Endothelial cell of umbilical vein (primary cell): Measurements from ENCODE around the gene DTL. TPM values are rescaled to one million over a fixed set of nuclear protein-coding genes. Genes with fewer than 3 reads are reported as not detected.

Experiments used
- BruUV-seq: library from RNA; stranded (reverse); fragments of 400-500 nt; replicated peaks from 2 replicates; lab custom pipeline; 2021; lab: Mats Ljungman, UMichigan
- CTCF ChIA-PET: fragments of 300-600, 350-600 bp; sonication (Branson Sonifier 250); formaldehyde crosslinking; loops from one replicate; lab custom pipeline; 2021; ENCODE audit warnings: antibody characterized with exemption, inconsistent platforms; lab: Charles Lee
- POLR2A ChIA-PET: fragments of 300-600, 350-600 bp; sonication (Branson Sonifier 250); formaldehyde crosslinking; loops from one replicate; lab custom pipeline; 2021; ENCODE audit warnings: antibody characterized with exemption, inconsistent platforms; lab: Charles Lee
- DNase-seq: peaks from one replicate; pipeline ENCODE4 v3.0.0-alpha.2; 2011; ENCODE audit warnings: low read depth, low spot score
- FAIRE-seq: peaks from 2 replicates; lab custom pipeline; 2011; peaks lifted over from hg19 to GRCh38; lab: Jason Lieb, UNC
- H2AFZ ChIP-seq: 2 replicates; pipeline ENCODE4 v1.6.0; 2012; ENCODE audit warnings: low read depth, low read length, control low read depth, inconsistent platforms
- H3K27ac ChIP-seq: 2 replicates; pipeline ENCODE4 v1.5.1; 2011; ENCODE audit warnings: low read depth, mild to moderate bottlenecking, control low read depth, low read length, moderate library complexity; ENCODE audit not compliant: insufficient read depth
- H3K27me3 ChIP-seq, 2 experiments: 2 replicates each; pipeline versions ENCODE4 v1.6.0 to v1.6.1; 2011; ENCODE audit warnings: low read length in 2 of 2, mixed read lengths in 1 of 2; ENCODE audit not compliant: control insufficient read depth in 2 of 2, insufficient read depth in 2 of 2
- H3K36me3 ChIP-seq, 2 experiments: 2 replicates in 1 of 2; 3 replicates in 1 of 2; pipeline ENCODE4 v1.5.1; 2011; ENCODE audit warnings: low read length in 2 of 2, mild to moderate bottlenecking in 1 of 2, moderate library complexity in 1 of 2; ENCODE audit not compliant: control insufficient read depth in 2 of 2, insufficient read depth in 2 of 2; ENCODE audit errors: extremely low read depth in 1 of 2
- H3K4me1 ChIP-seq: 3 replicates; pipeline ENCODE4 v1.5.1; 2011; ENCODE audit warnings: mild to moderate bottlenecking, low read length; ENCODE audit not compliant: control insufficient read depth, insufficient read depth; ENCODE audit errors: extremely low read depth
- H3K4me2 ChIP-seq: 2 replicates; pipeline ENCODE4 v1.6.1; 2011; ENCODE audit warnings: low read length, control low read depth, mixed read lengths; ENCODE audit not compliant: insufficient read depth
- H3K4me3 ChIP-seq, 3 experiments: fragments of 200-600 bp in 1 of 3; sonication (generic), shearing (Covaris generic) in 1 of 3; replicated peaks in 1 of 3; 2 replicates each; pipeline ENCODE4 v1.5.1; 2011 to 2016; ENCODE audit warnings: control low read depth in 3 of 3, low read length in 3 of 3, mild to moderate bottlenecking in 2 of 3, inconsistent platforms in 1 of 3, low read depth in 1 of 3, moderate library complexity in 1 of 3; ENCODE audit not compliant: insufficient read depth in 1 of 3
- H3K79me2 ChIP-seq: 2 replicates; pipeline ENCODE4 v1.6.0; 2012; ENCODE audit warnings: low read length, inconsistent platforms; ENCODE audit not compliant: control insufficient read depth, insufficient read depth
- H3K9ac ChIP-seq: replicated peaks from 2 replicates; pipeline ENCODE3; 2011; ENCODE audit warnings: low read length, control low read depth; ENCODE audit not compliant: insufficient read depth; ENCODE audit errors: extremely low read depth
- H3K9me1 ChIP-seq: replicated peaks from 3 replicates; pipeline ENCODE4 v1.6.0; 2011; ENCODE audit warnings: mild to moderate bottlenecking, low read length; ENCODE audit not compliant: control insufficient read depth, insufficient read depth; ENCODE audit errors: extremely low read depth
- H3K9me3 ChIP-seq: replicated peaks from 2 replicates; pipeline ENCODE4 v1.5.1; 2012; ENCODE audit warnings: low read length, inconsistent platforms; ENCODE audit not compliant: control insufficient read depth, insufficient read depth
- H4K20me1 ChIP-seq: replicated peaks from 2 replicates; pipeline ENCODE3; 2011; ENCODE audit warnings: mild to moderate bottlenecking, low read length; ENCODE audit not compliant: control insufficient read depth, insufficient read depth; ENCODE audit errors: extremely low read depth
- FOS ChIP-seq: IDR thresholded peaks from 2 replicates; pipeline ENCODE4 v1.6.1; 2011; ENCODE audit warnings: mild to moderate bottlenecking, low read length, moderate library complexity, borderline replicate concordance; ENCODE audit not compliant: insufficient read depth
- GATA2 ChIP-seq: IDR thresholded peaks from 2 replicates; pipeline ENCODE4 v1.7.0; 2011; ENCODE audit warnings: low read depth, mild to moderate bottlenecking, moderate library complexity, mixed read lengths, low read length; ENCODE audit not compliant: insufficient read length, insufficient read depth
- JUN ChIP-seq: IDR thresholded peaks from 2 replicates; pipeline ENCODE4 v1.6.1; 2011; ENCODE audit warnings: borderline replicate concordance, low read depth; ENCODE audit not compliant: insufficient read length, insufficient read depth
- MYC ChIP-seq: IDR thresholded peaks from one replicate; pipeline ENCODE4 v1.6.1; 2011; ENCODE audit warnings: mild to moderate bottlenecking, low read depth, low read length
- POLR2A ChIP-seq: IDR thresholded peaks from 2 replicates; pipeline ENCODE4 v1.6.1; 2012; ENCODE audit warnings: low read depth, mild to moderate bottlenecking, control low read depth, low read length
- POLR2AphosphoS5 ChIP-seq: IDR thresholded peaks from 2 replicates; pipeline ENCODE4 v1.6.1; 2012; ENCODE audit warnings: low read depth, mild to moderate bottlenecking, control low read depth, low read length, moderate library complexity; ENCODE audit not compliant: insufficient read depth
- dilution Hi-C: fragments of 300-500 bp; cut with MboI; formaldehyde crosslinking; loops from one replicate; pipeline ENCODE4 v1.15.0; 2019; ENCODE audit warnings: low sequenced_read_pairs; ENCODE audit not compliant: extremely low pct_ligation_motif_present
- intact Hi-C: fragments of 100-400 bp; cut with micrococcal nuclease; formaldehyde crosslinking; loops from one replicate; pipeline ENCODE4 v1.10.0; 2022
- polyA plus RNA-seq, 4 experiments: library from polyadenylated mRNA; depleted of rRNA in 3 of 4; stranded (reverse) in 3 of 4; unstranded in 1 of 4; fragments of >200 nt; gene quantifications; 2 replicates each; pipeline versions ENCODE4 v1.2.1 to v1.2.3, GENCODE V29; 2011 to 2012; ENCODE audit warnings: missing spikeins in 1 of 4
- total RNA-seq: library from RNA; stranded (reverse); gene quantifications from 2 replicates; pipeline ENCODE4 v1.2.3, GENCODE V29; 2021
- TF ChIP-seq, protein P1 (sequence below): IDR thresholded peaks from 2 replicates; pipeline ENCODE4 v1.6.1; 2011; ENCODE audit not compliant: insufficient read depth, insufficient read length
- TF ChIP-seq, protein P2 (sequence below), 2 donors: IDR thresholded peaks; 1 replicate in 1 of 2; 2 replicates in 1 of 2; pipeline ENCODE4 v1.5.1; 2011; ENCODE audit warnings: low read length in 2 of 2, mild to moderate bottlenecking in 2 of 2, moderate library complexity in 2 of 2, control low read depth in 1 of 2, inconsistent platforms in 1 of 2, low read depth in 1 of 2; ENCODE audit not compliant: insufficient read depth in 1 of 2; ENCODE audit errors: extremely low read depth in 1 of 2

DTL gene
- total and polyA plus RNA-seq, 2 donors (not counting 3 experiments of a cell fraction or from before 2014, with no cell fraction given), result 11.2 to 26.5 TPM

DNA sequence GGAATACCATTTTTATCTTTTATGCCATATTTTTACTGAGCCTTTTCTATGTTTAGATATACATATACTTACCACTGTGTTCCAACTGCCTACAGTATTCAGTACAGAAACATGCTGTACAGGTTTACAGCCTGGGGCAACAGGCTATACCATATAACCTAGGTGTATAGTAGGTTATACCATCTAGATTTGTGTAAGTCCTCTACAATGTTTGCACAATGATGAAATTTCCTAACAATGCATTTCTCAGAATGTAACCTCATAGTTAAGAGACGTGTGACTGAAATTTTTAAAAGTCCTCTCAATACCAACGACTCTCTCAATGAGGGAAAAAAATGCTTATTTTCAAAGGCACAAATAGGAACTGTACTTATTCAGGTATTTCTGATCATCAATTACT lies 21.9 kb upstream of the DTL start:
- no peak for FAIRE-seq
- Histone ChIP-seq H3K9me1 (no peaks in the 10 kb centered on the region), H3K27ac (no peak overlapping the region), H3K4me1 (peaks cover 4% of the 10 kb centered on the region), H4K20me1 (no peaks in the 10 kb centered on the region), H3K9ac (no peak overlapping the region), H3K27me3 (no peaks in the 10 kb centered on the region), H2AFZ (no peak overlapping the region), H3K4me3 (no peak overlapping the region), H3K79me2 (no peaks in the 10 kb centered on the region), H3K9me3 (no peaks in the 10 kb centered on the region), H3K36me3 (peaks cover 0 to 6% of the 10 kb centered on the region in 2 experiments), H3K4me2 (no peak overlapping the region)
- no peak for DNase-seq
- intact Hi-C loops, result loop anchor here (5.0 kb wide), 1 partner anchor 316 kb away; no protein-coding TSS in a partner anchor
- ChIA-PET CTCF (interaction anchor here (0.7 to 2.9 kb wide), 11 partner anchors 14 to 443 kb away, joined by 3 to 25 read pairs (median 5); partner anchors contain the start of genes DTL and INTS7), POLR2A (no interaction called here)
- TF ChIP-seq, protein P1, sequence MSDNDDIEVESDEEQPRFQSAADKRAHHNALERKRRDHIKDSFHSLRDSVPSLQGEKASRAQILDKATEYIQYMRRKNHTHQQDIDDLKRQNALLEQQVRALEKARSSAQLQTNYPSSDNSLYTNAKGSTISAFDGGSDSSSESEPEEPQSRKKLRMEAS, result no peak
- TF ChIP-seq GATA2 (no peak), FOS (no peak), POLR2AphosphoS5 (no peak), MYC (no peak), JUN (no peak), POLR2A (no peak)
- TF ChIP-seq, protein P2, sequence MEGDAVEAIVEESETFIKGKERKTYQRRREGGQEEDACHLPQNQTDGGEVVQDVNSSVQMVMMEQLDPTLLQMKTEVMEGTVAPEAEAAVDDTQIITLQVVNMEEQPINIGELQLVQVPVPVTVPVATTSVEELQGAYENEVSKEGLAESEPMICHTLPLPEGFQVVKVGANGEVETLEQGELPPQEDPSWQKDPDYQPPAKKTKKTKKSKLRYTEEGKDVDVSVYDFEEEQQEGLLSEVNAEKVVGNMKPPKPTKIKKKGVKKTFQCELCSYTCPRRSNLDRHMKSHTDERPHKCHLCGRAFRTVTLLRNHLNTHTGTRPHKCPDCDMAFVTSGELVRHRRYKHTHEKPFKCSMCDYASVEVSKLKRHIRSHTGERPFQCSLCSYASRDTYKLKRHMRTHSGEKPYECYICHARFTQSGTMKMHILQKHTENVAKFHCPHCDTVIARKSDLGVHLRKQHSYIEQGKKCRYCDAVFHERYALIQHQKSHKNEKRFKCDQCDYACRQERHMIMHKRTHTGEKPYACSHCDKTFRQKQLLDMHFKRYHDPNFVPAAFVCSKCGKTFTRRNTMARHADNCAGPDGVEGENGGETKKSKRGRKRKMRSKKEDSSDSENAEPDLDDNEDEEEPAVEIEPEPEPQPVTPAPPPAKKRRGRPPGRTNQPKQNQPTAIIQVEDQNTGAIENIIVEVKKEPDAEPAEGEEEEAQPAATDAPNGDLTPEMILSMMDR (IDR thresholded peaks at IDR 0.05; ENCODE audit: extremely low read depth in 1 of 2, insufficient read depth in 1 of 2, low read depth in 1 of 2, low read length in 2 of 2), result no peak
- dilution Hi-C loops, result no loop called here
- BruUV-seq, result no TSS peak
